HepG2 (cell line): ENCODE measurements around the gene SLC38A9. TPM values are rescaled to one million over a fixed set of nuclear protein-coding genes. Genes with fewer than 3 reads are reported as not detected.

Experiments used
- DNMT3B ChIP-seq: conservative IDR thresholded peaks from 2 replicates; pipeline ENCODE4 v1.6.1; 2016; ENCODE audit warnings: missing biosample characterization, control low read depth
- MAX ChIP-seq: IDR thresholded peaks from 2 replicates; pipeline ENCODE4 v1.6.1; 2012; ENCODE audit warnings: inconsistent platforms
- MTF1 ChIP-seq: sonication (generic); formaldehyde crosslinking; IDR thresholded peaks from 2 replicates; pipeline ENCODE4 v1.5.0; 2020; ENCODE audit warnings: missing genetic modification reagents
- REST ChIP-seq, 2 experiments: IDR thresholded peaks; 2 replicates each; pipeline ENCODE4 v1.6.1; 2011 to 2012; ENCODE audit warnings: low read length in 2 of 2, borderline replicate concordance in 1 of 2, low read depth in 1 of 2, mild to moderate bottlenecking in 1 of 2, moderate library complexity in 1 of 2
- RXRA ChIP-seq: sonication (generic); formaldehyde crosslinking; IDR thresholded peaks from 2 replicates; pipeline ENCODE4 v1.5.1; 2020; ENCODE audit warnings: missing genetic modification reagents
- SOX6 ChIP-seq, 2 experiments: fragments of 450-650 bp in 1 of 2; sonication (generic) in 1 of 2; formaldehyde crosslinking in 1 of 2; IDR thresholded peaks; 2 replicates each; pipeline versions ENCODE4 v1.4.0 to v1.6.1; 2017 to 2020; ENCODE audit warnings: antibody characterized with exemption in 1 of 2, mild to moderate bottlenecking in 1 of 2, missing genetic modification reagents in 1 of 2
- SP140L ChIP-seq: sonication (generic); formaldehyde crosslinking; IDR thresholded peaks from 2 replicates; pipeline ENCODE4 v1.4.0; 2020; ENCODE audit warnings: missing genetic modification reagents, borderline replicate concordance
- TGIF2 ChIP-seq: IDR thresholded peaks from 2 replicates; pipeline ENCODE4 v1.6.1; 2016; ENCODE audit warnings: control low read depth, missing compliant biosample characterization
- ZFP1 ChIP-seq: IDR thresholded peaks from 2 replicates; pipeline ENCODE4 v1.6.1; 2016
- ZFY ChIP-seq: sonication (generic); formaldehyde crosslinking; IDR thresholded peaks from 2 replicates; pipeline ENCODE4 v1.4.0; 2020; ENCODE audit warnings: missing genetic modification reagents
- ZGPAT ChIP-seq: IDR thresholded peaks from 2 replicates; pipeline ENCODE4 v1.6.1; 2016; ENCODE audit warnings: mild to moderate bottlenecking
- ZNF329 ChIP-seq: sonication (generic); formaldehyde crosslinking; IDR thresholded peaks from 2 replicates; pipeline ENCODE4 v1.9.0; 2021; ENCODE audit warnings: low read depth, mild to moderate bottlenecking, missing genetic modification reagents
- ZNF331 ChIP-seq: sonication (generic); formaldehyde crosslinking; IDR thresholded peaks from 2 replicates; pipeline ENCODE4 v1.4.0; 2020; ENCODE audit warnings: missing genetic modification reagents
- ZNF333 ChIP-seq: sonication (generic); formaldehyde crosslinking; IDR thresholded peaks from 2 replicates; pipeline ENCODE4 v1.4.0; 2020; ENCODE audit warnings: mild to moderate bottlenecking, missing genetic modification reagents, borderline replicate concordance
- ZNF350 ChIP-seq: sonication (generic); formaldehyde crosslinking; IDR thresholded peaks from 2 replicates; pipeline ENCODE4 v1.4.0; 2020; ENCODE audit warnings: mild to moderate bottlenecking, low read depth, missing genetic modification reagents, borderline replicate concordance
- ZNF460 ChIP-seq: sonication (generic); formaldehyde crosslinking; IDR thresholded peaks from 2 replicates; pipeline ENCODE4 v1.5.1; 2020; ENCODE audit warnings: missing genetic modification reagents, mild to moderate bottlenecking, borderline replicate concordance
- ZNF510 ChIP-seq: sonication (generic); formaldehyde crosslinking; IDR thresholded peaks from 2 replicates; pipeline ENCODE4 v1.4.0; 2020; ENCODE audit warnings: low read depth, mild to moderate bottlenecking, missing genetic modification reagents
- ZNF574 ChIP-seq: sonication (generic); formaldehyde crosslinking; IDR thresholded peaks from 2 replicates; pipeline ENCODE4 v1.4.0; 2020; ENCODE audit warnings: missing genetic modification reagents
- ZNF703 ChIP-seq: sonication (generic); formaldehyde crosslinking; IDR thresholded peaks from 2 replicates; pipeline ENCODE4 v1.5.1; 2020; ENCODE audit warnings: missing genetic modification reagents, mild to moderate bottlenecking, moderate library complexity, borderline replicate concordance
- ZNF766 ChIP-seq: sonication (generic); formaldehyde crosslinking; IDR thresholded peaks from 2 replicates; pipeline ENCODE4 v1.5.0; 2020; ENCODE audit warnings: missing genetic modification reagents, borderline replicate concordance
- ZSCAN29 ChIP-seq: sonication (generic); formaldehyde crosslinking; conservative IDR thresholded peaks from 2 replicates; pipeline ENCODE4 v1.4.0; 2020; ENCODE audit warnings: mild to moderate bottlenecking, missing genetic modification reagents
- polyA plus RNA-seq, 8 experiments: library from polyadenylated mRNA; depleted of rRNA in 3 of 8; stranded (reverse) in 7 of 8; unstranded in 1 of 8; fragments of >200 nt; fragmentation: Illumina TruSeq in 4 of 8; extraction: Trizol in 4 of 8; gene quantifications; 2 replicates each; pipeline versions ENCODE4 v1.2.1 to v1.2.3, GENCODE V29; 2011 to 2016; ENCODE audit warnings: low read depth in 4 of 8, missing spikeins in 1 of 8, mixed read lengths in 1 of 8; ENCODE audit not compliant: insufficient read depth in 1 of 8
- total RNA-seq, 5 experiments: library from RNA; depleted of rRNA; stranded (reverse); fragments of >200 nt; fragmentation: Illumina TruSeq; extraction: Trizol; gene quantifications; 2 replicates each; pipeline ENCODE4 v1.2.3, GENCODE V29; 2016; ENCODE audit warnings: low read depth in 1 of 5

SLC38A9 gene
- total and polyA plus RNA-seq, 2 of the 13 experiments (the other 11 are each of a cell fraction or from before 2014, with no cell fraction given) = 19.3 to 36.0 TPM

- TF ChIP-seq MAX (peak; percentile 71), ZNF333 (0 out of 2 replicates have a peak, but pooled peaks have one; percentile 74), REST (IDR thresholded peaks at IDR 0.05; ENCODE audit: borderline replicate concordance in 1 of 2, low read depth in 1 of 2, low read length in 2 of 2) (0 out of 4 replicates have a peak, but pooled peaks of 1 of the 2 experiments have one; percentile 33), ZNF350 (CRISPR knock-in tag) (peak; percentile 46; the same call in 1 of the 2 replicates), ZNF331 (CRISPR knock-in tag) (peak; percentile 37; the same call in 1 of the 2 replicates), ZGPAT (CRISPR knock-in tag) (peak; percentile 80), TGIF2 (CRISPR knock-in tag) (peak; percentile 23), SP140L (CRISPR knock-in tag) (no peak), RXRA (CRISPR knock-in tag) (0 out of 2 replicates have a peak, but pooled peaks have one; percentile 40), ZNF766 (CRISPR knock-in tag) (0 out of 2 replicates have a peak, but pooled peaks have one; percentile 54), ZNF574 (CRISPR knock-in tag) (peak; percentile 65; the same call in 1 of the 2 replicates), DNMT3B (CRISPR knock-in tag) (0 out of 2 replicates have a peak, but pooled peaks have one; percentile 38), ZNF510 (CRISPR knock-in tag) (no peak), ZNF460 (CRISPR knock-in tag) (no peak; the same call in 1 of the 2 replicates), MTF1 (CRISPR knock-in tag) (no peak), ZNF703 (CRISPR knock-in tag) (no peak), ZNF329 (CRISPR knock-in tag) (no peak), SOX6 (IDR thresholded peaks at IDR 0.05) (no peak), SOX6 (CRISPR knock-in tag; IDR thresholded peaks at IDR 0.05) (peak; percentile 68), ZFY (peak; percentile 70), ZFP1 (peak; percentile 24; the same call in 1 of the 2 replicates), ZSCAN29 (CRISPR knock-in tag) (0 out of 2 replicates have a peak, but pooled peaks have one; percentile 42)
Observed at GRCh38 chr5:55712023-55712859, at the start of gene SLC38A9 (continued).
